HCT116 (cell line): Measurements from ENCODE around the gene DAO.

Experiments
- CTCF ChIP-seq, 3 experiments: fragments of 200-600 bp in 1 of 3; sonication (generic) in 1 of 3; IDR thresholded peaks in 2 of 3; conservative IDR thresholded peaks in 1 of 3; 2 replicates each; pipeline ENCODE4 v1.5.1; 2012 to 2017; ENCODE audit warnings: low read depth in 2 of 3, low read length in 2 of 3, antibody characterized with exemption in 1 of 3, borderline replicate concordance in 1 of 3, control low read depth in 1 of 3, mild to moderate bottlenecking in 1 of 3, mixed read lengths in 1 of 3, mixed run types in 1 of 3, moderate library complexity in 1 of 3; ENCODE audit not compliant: insufficient read depth in 1 of 3
- EZH2phosphoT487 ChIP-seq: fragments of 200-600 bp; IDR thresholded peaks from 2 replicates; pipeline ENCODE4 v1.6.1; 2018; ENCODE audit warnings: antibody characterized with exemption, borderline replicate concordance
- POLR2A ChIP-seq: IDR thresholded peaks from 2 replicates; pipeline ENCODE4 v1.7.0; 2011; ENCODE audit warnings: borderline replicate concordance; ENCODE audit not compliant: insufficient read depth, insufficient read length; ENCODE audit errors: extremely low read depth
- POLR2AphosphoS5 ChIP-seq: IDR thresholded peaks from 2 replicates; pipeline ENCODE4 v1.6.1; 2011; ENCODE audit warnings: mild to moderate bottlenecking, low read depth, low read length, moderate library complexity
- RAD21 ChIP-seq: IDR thresholded peaks from 2 replicates; pipeline ENCODE4 v1.6.1; 2012; ENCODE audit warnings: low read depth, mild to moderate bottlenecking
- SIN3A ChIP-seq: IDR thresholded peaks from 2 replicates; pipeline ENCODE4 v1.6.1; 2012; ENCODE audit warnings: low read depth
- ZFX ChIP-seq: fragments of 450-650 bp; IDR thresholded peaks from 2 replicates; pipeline ENCODE4 v1.6.1; 2017

DNA sequence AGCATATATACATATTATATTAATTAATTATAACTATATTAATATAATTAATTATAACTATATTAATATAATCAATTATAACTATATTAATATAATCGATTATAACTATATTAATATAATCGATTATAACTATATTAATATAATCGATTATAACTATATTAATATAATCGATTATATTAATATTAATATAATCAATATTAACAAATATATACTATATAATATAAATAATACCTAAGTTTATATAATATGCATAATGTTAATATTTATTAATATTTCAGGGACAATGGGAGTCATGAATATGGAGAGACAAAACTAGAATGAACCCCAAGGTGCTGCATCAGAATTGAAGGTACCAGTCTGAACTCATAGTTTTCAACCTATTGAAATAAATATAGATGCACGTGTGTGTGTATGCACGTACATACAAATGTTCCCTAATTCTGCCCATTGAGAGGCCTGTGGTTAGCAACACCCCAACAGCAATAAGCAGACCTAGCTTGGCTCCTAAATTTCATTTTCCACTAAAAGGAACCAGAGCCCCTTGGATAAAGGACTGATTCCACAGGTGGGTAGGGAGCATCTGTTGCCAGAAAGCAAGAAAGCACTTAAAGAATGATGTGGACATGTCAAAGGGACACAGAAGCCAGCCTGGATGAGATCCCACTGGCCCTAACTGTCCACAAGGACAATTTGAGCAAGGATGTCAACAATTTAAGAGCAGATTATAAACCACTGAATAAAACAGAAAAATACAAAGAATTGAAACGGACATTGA, 43.8 kb upstream of the DAO start:
- TF ChIP-seq CTCF (IDR thresholded peaks at IDR 0.05 in 2 of 3, conservative IDR thresholded peaks at IDR 0.05 in 1 of 3; ENCODE audit: borderline replicate concordance in 1 of 3, insufficient read depth in 1 of 3, low read depth in 2 of 3, low read length in 2 of 3) (no peak), POLR2AphosphoS5 (no peak), EZH2phosphoT487 (no peak), POLR2A (no peak), RAD21 (no peak), SIN3A (no peak), ZFX (no peak)
